DND-41 (cell line): ENCODE results near the gene OR5K2.

ENCODE experiments used
- EZH2 ChIP-seq: IDR thresholded peaks from 3 replicates; pipeline ENCODE4 v1.6.1; 2012; ENCODE audit warnings: borderline replicate concordance, low read depth, mild to moderate bottlenecking, moderate library complexity, low read length, inconsistent platforms; ENCODE audit not compliant: severe bottlenecking
- TF ChIP-seq, protein P1 (sequence below): IDR thresholded peaks from 2 replicates; pipeline ENCODE4 v1.5.1; 2012; ENCODE audit warnings: borderline replicate concordance, low read length, moderate library complexity, mild to moderate bottlenecking; ENCODE audit not compliant: poor library complexity, severe bottlenecking; ENCODE audit errors: extremely low read depth

DNA sequence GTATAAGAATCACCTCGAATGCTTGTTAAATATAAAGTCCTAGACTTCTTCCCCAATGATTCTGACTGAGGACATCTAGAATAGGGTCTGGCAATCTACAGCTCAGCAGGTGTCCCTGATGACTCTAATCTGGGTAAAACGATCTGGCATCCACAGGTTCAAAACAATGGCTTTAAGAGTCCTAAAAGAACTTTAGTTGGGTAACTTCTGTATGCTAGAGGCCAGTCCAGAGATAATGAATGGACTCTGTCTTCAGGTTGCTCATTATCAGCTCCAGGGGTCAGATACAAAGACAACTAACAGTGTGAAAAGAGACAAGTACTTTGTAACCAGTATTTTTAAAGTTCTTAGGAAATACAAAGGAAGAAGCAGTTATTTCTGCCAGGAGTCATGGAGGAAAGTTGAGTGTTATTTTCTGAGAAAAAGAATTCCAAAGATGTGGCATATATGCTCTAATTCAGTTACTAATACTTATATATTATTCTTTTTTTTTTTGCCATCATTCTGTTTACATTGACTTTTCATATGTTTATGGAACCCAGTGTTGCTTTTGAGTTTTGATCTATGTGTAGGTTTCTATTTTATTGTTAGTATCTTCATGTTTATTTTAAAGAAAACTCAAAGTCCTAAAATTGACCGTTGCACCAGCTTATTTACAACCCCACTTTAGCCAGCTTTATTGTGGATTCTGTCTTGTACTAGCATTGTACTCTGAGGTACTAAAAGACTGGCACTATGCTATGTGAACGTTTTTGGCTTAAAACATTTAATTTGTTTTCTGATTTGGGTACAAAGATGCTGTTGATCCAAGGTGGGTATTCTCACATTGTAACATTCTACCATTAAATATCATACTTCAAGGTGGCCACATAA lies 31.2 kb downstream of the OR5K2 start:
- TF ChIP-seq, protein P1, sequence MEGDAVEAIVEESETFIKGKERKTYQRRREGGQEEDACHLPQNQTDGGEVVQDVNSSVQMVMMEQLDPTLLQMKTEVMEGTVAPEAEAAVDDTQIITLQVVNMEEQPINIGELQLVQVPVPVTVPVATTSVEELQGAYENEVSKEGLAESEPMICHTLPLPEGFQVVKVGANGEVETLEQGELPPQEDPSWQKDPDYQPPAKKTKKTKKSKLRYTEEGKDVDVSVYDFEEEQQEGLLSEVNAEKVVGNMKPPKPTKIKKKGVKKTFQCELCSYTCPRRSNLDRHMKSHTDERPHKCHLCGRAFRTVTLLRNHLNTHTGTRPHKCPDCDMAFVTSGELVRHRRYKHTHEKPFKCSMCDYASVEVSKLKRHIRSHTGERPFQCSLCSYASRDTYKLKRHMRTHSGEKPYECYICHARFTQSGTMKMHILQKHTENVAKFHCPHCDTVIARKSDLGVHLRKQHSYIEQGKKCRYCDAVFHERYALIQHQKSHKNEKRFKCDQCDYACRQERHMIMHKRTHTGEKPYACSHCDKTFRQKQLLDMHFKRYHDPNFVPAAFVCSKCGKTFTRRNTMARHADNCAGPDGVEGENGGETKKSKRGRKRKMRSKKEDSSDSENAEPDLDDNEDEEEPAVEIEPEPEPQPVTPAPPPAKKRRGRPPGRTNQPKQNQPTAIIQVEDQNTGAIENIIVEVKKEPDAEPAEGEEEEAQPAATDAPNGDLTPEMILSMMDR = no peak
- TF ChIP-seq EZH2 = no peak
